Transverse colon (tissue), 4 donors: ENCODE measurements around the gene KIAA0408.

Experiments
- EP300 ChIP-seq: sonication (generic); formaldehyde crosslinking; IDR thresholded peaks from one replicate; pipeline ENCODE4 v1.6.1; 2017; ENCODE audit warnings: antibody characterized with exemption, low read depth
- POLR2A ChIP-seq: fragments of 450-650 bp; IDR thresholded peaks from one replicate; pipeline ENCODE4 v1.6.1; 2016; ENCODE audit warnings: antibody characterized with exemption, mild to moderate bottlenecking, moderate library complexity
- POLR2AphosphoS5 ChIP-seq, 3 donors: sonication (generic); formaldehyde crosslinking; IDR thresholded peaks; one replicate each; pipeline ENCODE4 v1.6.1; 2016; ENCODE audit warnings: antibody characterized with exemption in 3 of 3
- TF ChIP-seq, protein P1 (sequence below), 5 experiments: fragments of 200-600 bp in 3 of 5; fragments of 450-650 bp in 2 of 5; sonication (generic) in 3 of 5; IDR thresholded peaks; 1 replicate in 2 of 5; 2 replicates in 3 of 5; pipeline ENCODE4 v1.5.1; 2016 to 2017; ENCODE audit warnings: antibody characterized with exemption in 5 of 5, inconsistent platforms in 3 of 5, mild to moderate bottlenecking in 2 of 5, moderate library complexity in 1 of 5

DNA sequence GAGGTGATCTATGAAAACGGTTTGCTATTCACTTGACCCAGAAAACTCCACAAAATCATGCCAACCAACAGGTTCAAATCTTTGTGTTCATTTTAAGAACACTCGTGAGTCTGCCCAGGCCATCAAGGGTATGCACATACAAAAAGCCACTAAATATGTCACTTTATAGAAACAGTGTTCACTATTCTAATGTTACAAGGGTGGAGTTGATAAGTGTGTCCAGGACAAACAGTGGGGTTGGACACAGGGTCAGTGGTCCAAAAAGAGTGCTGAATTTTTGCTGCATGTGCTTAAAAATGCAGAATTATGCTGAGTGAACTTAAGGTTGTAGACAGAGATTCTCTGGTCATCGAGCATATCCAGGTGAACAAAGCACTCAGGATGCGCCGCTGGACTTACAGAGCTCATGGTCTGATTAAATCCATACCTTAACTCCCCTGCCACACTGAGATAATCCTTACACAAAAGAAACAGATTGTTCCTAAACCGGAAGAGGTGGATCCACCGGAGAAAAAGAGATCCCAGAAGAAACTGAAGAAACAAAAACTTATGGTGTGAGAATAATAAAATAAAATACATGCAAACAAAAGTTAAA lies 23.5 kb downstream of the KIAA0408 start:
- TF ChIP-seq, protein P1, sequence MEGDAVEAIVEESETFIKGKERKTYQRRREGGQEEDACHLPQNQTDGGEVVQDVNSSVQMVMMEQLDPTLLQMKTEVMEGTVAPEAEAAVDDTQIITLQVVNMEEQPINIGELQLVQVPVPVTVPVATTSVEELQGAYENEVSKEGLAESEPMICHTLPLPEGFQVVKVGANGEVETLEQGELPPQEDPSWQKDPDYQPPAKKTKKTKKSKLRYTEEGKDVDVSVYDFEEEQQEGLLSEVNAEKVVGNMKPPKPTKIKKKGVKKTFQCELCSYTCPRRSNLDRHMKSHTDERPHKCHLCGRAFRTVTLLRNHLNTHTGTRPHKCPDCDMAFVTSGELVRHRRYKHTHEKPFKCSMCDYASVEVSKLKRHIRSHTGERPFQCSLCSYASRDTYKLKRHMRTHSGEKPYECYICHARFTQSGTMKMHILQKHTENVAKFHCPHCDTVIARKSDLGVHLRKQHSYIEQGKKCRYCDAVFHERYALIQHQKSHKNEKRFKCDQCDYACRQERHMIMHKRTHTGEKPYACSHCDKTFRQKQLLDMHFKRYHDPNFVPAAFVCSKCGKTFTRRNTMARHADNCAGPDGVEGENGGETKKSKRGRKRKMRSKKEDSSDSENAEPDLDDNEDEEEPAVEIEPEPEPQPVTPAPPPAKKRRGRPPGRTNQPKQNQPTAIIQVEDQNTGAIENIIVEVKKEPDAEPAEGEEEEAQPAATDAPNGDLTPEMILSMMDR (IDR thresholded peaks at IDR 0.05): no peak
- TF ChIP-seq POLR2A: no peak
- TF ChIP-seq POLR2AphosphoS5 (IDR thresholded peaks at IDR 0.05): no peak
- TF ChIP-seq EP300: no peak
